OCI-LY3 (cell line): ENCODE data around the gene BTBD17.

Experiments
- CTCF ChIP-seq: fragments of 200-600, 300-600 bp; sonication (generic); IDR thresholded peaks from 2 replicates; pipeline ENCODE4 v1.5.1; 2014; ENCODE audit warnings: antibody characterized with exemption, low read length, low read depth
- EZH2phosphoT487 ChIP-seq: fragments of 200-600 bp; shearing (Covaris generic); IDR thresholded peaks from 2 replicates; pipeline ENCODE4 v1.6.1; 2018; ENCODE audit warnings: antibody characterized with exemption, mixed run types, low read depth

GRCh38 chr17:74387365-74388218, 25.9 kb upstream of the BTBD17 start:
- TF ChIP-seq CTCF (no peak), EZH2phosphoT487 (no peak)
